GM03348 (cell line): ENCODE results near the gene DTX1.

ENCODE experiments used
- DNase-seq: peaks from one replicate; pipeline ENCODE4 v3.0.0; 2012; ENCODE audit warnings: low spot score

DTX1 gene

DNA sequence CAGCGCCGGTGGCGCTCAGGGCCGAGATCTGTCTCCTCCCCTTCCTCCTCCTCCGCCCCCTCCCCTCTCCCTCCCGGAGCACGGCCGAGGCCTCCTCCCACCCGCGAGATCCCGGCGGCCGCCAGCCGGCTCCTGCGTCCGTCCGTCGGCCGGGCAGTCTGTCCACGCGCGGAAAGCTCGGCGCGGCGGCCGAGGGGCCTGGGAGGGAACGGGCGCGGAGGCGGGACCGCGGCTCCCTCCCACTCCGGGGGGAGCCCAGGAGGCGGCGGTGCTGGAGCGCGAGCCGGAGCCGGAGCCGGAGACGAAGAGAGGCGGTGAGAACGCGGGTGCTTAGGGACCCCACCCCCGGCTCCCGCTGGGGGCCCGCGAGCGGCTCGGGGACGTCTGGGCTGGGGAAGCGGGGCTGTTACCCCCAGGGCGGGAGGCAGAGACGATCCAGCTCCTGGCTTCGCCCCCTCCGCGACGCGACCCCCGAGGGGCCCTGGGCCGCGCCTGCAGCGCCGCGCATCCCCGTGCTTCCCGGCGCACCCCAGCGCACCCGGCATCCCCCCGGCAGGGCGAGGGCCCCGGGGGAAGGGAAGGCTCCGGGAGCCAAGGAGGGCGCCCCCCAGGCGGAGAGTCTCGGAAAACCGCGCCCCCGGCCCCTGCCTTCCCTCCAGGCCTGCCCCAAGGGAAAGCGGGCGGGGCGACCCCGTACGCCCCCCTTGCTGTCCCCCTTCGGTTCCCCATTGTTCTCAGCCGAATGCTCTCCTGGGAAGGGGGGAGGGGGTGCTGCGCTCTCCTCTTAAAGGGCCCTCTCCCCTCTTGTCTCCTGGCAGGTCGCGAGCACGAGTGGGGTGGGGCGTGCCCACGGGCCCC lies at the start of gene DTX1:
Gene DTX1 (plus strand): TSS at position 100 of the 858 bp plus-strand sequence. CDS start 1,463 bp downstream, outside the sequence.
- DNase-seq, result peak; percentile 47

DNA sequence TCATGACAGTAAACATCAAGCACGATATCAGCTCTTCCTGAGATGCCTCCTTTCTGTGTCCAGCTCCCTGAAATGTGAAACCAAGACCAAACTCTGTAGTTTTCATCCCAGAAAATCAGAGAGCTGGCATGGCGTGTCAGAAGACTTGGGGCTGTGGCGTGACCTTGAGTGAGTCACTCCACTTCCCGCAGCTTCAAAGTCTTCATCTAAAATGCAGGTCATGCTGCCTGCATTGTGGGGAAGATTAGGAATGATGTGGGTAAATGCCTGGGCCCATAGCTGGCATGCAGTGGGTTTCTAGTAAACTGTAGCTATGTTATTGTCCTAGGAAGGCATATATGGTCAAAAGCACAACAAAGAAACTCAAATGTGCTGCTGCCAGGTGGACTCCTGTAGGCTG lies 49.4 kb upstream of the DTX1 start:
- no peak for DNase-seq

- no peak for DNase-seq
Measured at GRCh38 chr12:113010701-113011100, 45.8 kb upstream of the DTX1 start.

DNA sequence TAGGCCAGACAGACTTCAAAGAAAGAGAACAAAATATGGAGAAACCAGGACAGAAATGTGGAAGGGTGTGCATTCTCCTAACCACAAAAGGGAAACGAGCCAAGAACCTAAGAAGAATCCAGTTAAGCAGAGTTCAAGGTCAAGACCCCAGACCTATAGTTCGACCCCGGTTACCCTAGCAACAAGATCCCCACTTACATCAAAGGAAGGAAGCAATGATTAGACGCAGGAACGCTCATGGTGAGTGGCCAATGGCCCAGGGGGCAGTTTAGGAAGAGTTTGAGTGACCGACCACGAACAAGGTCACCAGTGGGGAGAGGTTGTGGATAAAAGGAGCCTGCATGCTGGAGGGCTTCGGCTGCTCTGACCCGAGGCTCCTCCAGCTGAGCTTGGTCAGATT lies 42.0 kb upstream of the DTX1 start:
- DNase-seq, result no peak

DNA sequence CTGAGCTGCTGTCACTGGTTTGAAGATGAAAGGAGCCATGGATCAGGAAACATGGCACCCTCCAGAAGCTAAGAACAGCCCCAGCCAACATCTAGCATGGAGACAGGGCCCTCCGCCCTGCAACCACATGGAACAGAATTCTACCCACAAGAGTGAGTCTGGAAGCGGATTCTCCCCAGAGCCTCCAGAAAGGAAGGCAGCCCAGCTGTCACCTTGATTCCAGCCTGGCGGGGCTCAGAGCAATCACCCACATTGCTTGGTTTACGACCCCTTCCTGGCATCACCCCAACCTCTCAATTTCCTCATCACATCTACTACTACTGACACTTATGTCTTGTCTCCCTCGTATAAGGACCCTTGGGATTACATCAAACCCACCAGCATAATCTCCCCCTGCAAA lies 39.7 kb upstream of the DTX1 start:
- DNase-seq, result no peak

GRCh38 chr12:113019025-113019424 lies 37.5 kb upstream of the DTX1 start:
- DNase-seq, result no peak

DNA sequence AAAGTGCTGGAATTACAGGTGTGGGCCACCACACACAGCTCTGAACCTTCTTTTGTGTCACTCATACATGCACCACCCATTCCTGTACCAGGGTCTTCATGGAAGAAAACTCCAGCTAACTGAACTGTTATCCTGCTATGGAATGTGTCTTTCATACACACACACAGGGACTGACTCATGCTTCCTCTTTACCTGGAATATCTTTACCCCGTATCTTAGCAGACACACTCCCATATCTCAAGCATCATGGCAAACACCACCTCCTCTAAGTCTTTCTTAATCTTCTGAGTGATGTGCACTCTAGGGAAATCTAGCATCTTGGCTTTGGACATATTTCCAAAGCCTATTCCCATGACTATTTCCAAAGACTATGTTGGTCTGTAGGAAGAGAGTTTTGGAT lies 35.0 kb upstream of the DTX1 start:
- DNase-seq, result no peak

DNA sequence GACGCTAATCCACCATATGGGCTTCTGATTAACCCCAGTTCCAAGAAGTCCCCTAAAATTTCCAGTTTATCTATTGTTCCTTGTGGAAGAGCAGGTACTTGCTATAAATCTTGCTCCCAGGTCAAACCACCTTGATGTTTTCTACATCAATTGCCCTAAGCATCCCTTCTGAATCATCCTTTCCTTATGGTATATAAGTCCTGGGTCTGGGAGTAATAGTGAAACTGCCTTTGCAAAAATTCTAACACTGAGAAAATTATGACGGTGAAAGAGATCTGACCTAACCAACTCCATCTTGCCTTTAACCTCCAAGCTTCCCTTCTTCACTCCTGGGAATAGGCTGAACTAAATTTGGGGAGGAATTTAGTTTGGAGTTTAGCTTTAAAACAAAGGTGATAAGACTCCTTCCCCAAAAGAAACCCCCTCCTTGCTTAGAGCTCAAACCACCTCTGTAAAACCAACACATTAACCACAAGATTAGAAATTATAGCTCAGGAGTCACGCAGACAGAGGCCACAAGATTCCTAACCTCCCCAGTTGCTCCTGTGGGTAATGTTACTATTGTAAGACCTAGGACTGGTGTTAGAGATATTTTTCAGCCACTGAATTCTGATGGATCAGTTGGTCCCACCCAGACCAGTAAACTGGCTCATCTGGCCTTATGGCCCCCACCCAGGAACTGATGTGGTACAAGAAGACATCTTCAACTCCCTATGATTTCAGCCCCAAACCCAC lies 33.8 kb upstream of the DTX1 start:
- no peak for DNase-seq

DNA sequence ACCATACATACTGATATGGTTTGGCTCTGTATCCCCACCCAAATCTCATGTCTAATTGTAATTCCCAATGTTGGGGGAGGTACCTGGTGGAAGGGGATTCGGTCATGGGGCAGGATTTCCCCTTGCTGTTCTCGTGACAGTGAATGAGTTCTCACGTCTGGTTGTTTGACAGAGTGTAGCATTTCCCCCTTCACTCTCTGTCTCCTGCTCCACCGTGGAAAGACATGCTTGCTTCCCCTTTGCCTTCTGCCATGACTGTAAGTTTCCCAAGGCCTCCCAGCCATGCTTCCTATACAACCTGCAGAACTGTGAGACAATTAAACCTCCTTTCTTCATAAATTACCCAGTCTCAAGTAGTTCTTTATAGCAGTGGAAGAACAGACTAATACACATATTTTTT lies 28.8 kb upstream of the DTX1 start:
- DNase-seq, result no peak

- peak; percentile 81 for DNase-seq
Measured at GRCh38 chr12:113030875-113031525, 25.5 kb upstream of the DTX1 start.

DNA sequence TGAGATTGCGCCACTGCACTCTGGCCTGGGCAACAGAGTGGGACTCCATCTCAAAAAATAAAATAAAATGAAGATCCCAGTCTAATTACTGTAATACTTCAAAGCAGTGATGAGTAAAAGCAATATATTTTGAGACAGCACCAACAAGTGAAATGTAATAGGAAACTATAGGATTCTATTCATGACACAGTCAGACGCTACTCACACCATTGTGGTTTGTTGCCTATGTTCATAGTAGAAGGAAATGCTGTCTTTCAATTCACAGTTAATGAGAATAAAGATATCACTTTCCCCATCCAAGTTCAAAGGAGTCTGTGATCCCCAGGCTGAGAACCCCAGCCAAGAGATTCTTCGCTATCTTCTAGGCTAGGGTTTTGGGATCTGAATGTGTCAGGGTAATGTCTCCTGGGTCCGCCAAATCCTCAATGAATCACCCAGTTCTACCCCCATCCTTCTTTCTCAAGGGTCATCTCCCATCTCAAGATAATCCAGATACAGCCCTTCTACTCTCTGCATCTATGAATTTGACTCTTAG lies 16.6 kb upstream of the DTX1 start:
- DNase-seq, result no peak

- peak; percentile 47 for DNase-seq
Measured at GRCh38 chr12:113040722-113041171, 15.8 kb upstream of the DTX1 start.

DNA sequence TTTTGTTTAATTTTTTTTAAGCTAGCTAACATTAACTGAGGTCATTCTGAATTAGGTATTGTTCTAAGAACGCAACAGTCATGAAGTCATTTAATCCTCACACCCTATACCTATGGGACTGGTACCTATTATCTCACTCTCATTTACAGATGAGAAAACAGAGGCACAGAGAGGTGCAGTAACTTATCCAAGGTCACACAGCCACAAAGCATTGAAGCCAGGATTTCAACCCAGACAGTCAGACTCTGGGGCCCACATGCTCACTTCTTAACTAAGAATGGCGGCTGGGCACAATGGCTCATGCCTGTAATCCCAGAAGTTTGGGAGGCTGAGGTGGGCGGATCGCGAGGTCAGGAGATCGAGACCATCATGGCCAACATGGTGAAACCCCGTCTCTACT lies 15.0 kb upstream of the DTX1 start:
- DNase-seq, result no peak

GRCh38 chr12:113043240-113043639 lies 13.3 kb upstream of the DTX1 start:
- DNase-seq, result no peak

GRCh38 chr12:113044516-113044915 lies 12.0 kb upstream of the DTX1 start:
- DNase-seq, result no peak

- peak; percentile 88 for DNase-seq
Measured at GRCh38 chr12:113048716-113049127, 7.8 kb upstream of the DTX1 start.

- DNase-seq, result no peak
Measured at GRCh38 chr12:113049976-113050742, 6.4 kb upstream of the DTX1 start.

DNA sequence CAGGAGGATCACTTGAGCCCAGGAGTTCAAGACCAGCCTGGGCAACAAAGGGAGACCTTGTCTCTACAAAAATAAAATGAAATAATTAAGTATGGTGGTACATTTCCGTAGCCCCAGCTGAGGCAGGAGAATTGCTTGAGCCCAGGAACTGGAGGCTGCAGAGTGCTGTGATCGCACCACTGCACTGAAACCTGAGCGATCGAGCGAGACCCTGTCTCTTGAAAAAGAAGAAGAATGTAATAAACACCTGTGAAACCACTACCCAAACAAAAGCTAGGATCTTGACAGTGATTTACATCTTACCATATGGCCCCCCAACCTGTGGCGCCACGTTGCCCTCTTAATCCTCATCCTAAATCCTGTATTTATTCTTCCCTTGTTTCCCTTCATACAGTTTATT lies 5.7 kb upstream of the DTX1 start:
- DNase-seq, result no peak

DNA sequence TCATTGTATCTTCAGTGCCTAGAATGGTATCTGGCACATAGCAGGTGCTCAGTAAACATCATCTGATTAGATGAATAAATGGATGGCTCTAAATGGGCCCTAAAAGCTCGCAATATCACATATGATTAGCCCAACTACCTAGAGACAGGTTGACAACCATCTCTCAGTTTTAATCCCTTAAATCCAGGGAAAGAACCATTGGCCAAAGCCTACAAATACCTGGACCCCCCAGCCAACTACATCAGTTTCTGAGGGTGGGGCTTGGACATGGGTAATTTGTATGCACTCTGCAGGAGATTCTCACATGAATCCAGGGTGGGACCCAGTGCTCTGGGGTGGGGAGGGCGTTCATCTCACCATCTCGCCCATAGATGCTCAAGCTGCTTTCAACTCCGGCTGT lies 4.8 kb upstream of the DTX1 start:
- DNase-seq, result no peak

- no peak for DNase-seq
Measured at GRCh38 chr12:113052326-113052725, 4.2 kb upstream of the DTX1 start.

GRCh38 chr12:113054948-113055486 lies 1.5 kb upstream of the DTX1 start:
- DNase-seq, result no peak
